GM23338 (cell line): ENCODE data around the gene MYO16. TPM values are rescaled to one million over a fixed set of nuclear protein-coding genes. Genes with fewer than 3 reads are reported as not detected.

Experiments
- ATAC-seq: fragments of 200-7000 bp; cut with Tn5 transposase; 3 replicates; pipeline ENCODE4 v1.9.1; 2020
- DNase-seq: peaks from one replicate; pipeline ENCODE4 v3.0.0-alpha.2; 2015; ENCODE audit warnings: low spot score
- H2AFZ ChIP-seq: fragments of 200-600 bp; sonication (generic); 2 replicates; pipeline ENCODE4 v1.8.0; 2016; ENCODE audit warnings: antibody characterized with exemption, mild to moderate bottlenecking, moderate library complexity
- H3F3A ChIP-seq: fragments of 200-600 bp; sonication (generic); replicated peaks from 2 replicates; pipeline ENCODE4 v1.8.0; 2017; ENCODE audit warnings: antibody characterized with exemption, mixed run types, low read depth
- H3K27ac ChIP-seq: fragments of 200-600 bp; sonication (generic); 2 replicates; pipeline ENCODE4 v1.6.1; 2016; ENCODE audit warnings: low read depth
- H3K27me3 ChIP-seq: fragments of 200-600 bp; sonication (generic); 2 replicates; pipeline ENCODE4 v1.8.0; 2016; ENCODE audit warnings: mild to moderate bottlenecking, mixed run types, moderate library complexity; ENCODE audit not compliant: insufficient read depth
- H3K36me3 ChIP-seq: fragments of 200-600 bp; sonication (generic); 2 replicates; pipeline ENCODE4 v1.8.0; 2016; ENCODE audit warnings: mild to moderate bottlenecking; ENCODE audit not compliant: insufficient read depth
- H3K4me1 ChIP-seq: fragments of 200-600 bp; sonication (generic); 2 replicates; pipeline ENCODE4 v1.8.0; 2016; ENCODE audit warnings: mild to moderate bottlenecking, moderate library complexity; ENCODE audit not compliant: insufficient read depth
- H3K4me2 ChIP-seq: fragments of 200-600 bp; sonication (generic); 2 replicates; pipeline ENCODE4 v1.7.1; 2017; ENCODE audit warnings: mixed run types
- H3K4me3 ChIP-seq: fragments of 200-600 bp; sonication (generic); 2 replicates; pipeline ENCODE4 v1.6.1; 2016; ENCODE audit warnings: mixed run types
- H3K79me2 ChIP-seq: fragments of 200-600 bp; sonication (generic); replicated peaks from 2 replicates; pipeline ENCODE4 v1.8.0; 2017; ENCODE audit warnings: mild to moderate bottlenecking; ENCODE audit not compliant: insufficient read depth
- H3K9me2 ChIP-seq: fragments of 200-600 bp; sonication (generic); 2 replicates; pipeline ENCODE4 v1.8.0; 2017; ENCODE audit not compliant: insufficient read depth
- H4K20me1 ChIP-seq: fragments of 200-600 bp; sonication (generic); replicated peaks from 2 replicates; pipeline ENCODE4 v1.8.0; 2017; ENCODE audit warnings: mild to moderate bottlenecking; ENCODE audit not compliant: insufficient read depth
- H3K27ac Mint-ChIP-seq: 2 replicates; pipeline ENCODE4 v1.8.0; 2020; ENCODE audit warnings: inconsistent platforms, mild to moderate bottlenecking, moderate library complexity, mixed read lengths
- H3K27me3 Mint-ChIP-seq: 3 replicates; pipeline ENCODE4 v1.8.0; 2022; ENCODE audit warnings: low read depth, mild to moderate bottlenecking, moderate library complexity, mixed read lengths, inconsistent platforms; ENCODE audit not compliant: insufficient read depth, poor library complexity
- H3K36me3 Mint-ChIP-seq: 3 replicates; pipeline ENCODE4 v1.8.0; 2021; ENCODE audit warnings: low read depth, mild to moderate bottlenecking, inconsistent platforms, moderate library complexity, mixed read lengths
- H3K4me1 Mint-ChIP-seq: 3 replicates; pipeline ENCODE4 v1.8.0; 2020; ENCODE audit warnings: mild to moderate bottlenecking, inconsistent platforms, mixed read lengths
- H3K4me3 Mint-ChIP-seq: 3 replicates; pipeline ENCODE4 v1.8.0; 2021; ENCODE audit warnings: moderate library complexity, mild to moderate bottlenecking, inconsistent platforms, mixed read lengths
- H3K9me3 Mint-ChIP-seq: 3 replicates; pipeline ENCODE4 v1.8.0; 2020; ENCODE audit warnings: moderate library complexity, mild to moderate bottlenecking, inconsistent platforms, mixed read lengths
- CTCF ChIP-seq, 2 experiments: fragments of 200-600 bp in 1 of 2; sonication (generic) in 1 of 2; conservative IDR thresholded peaks; 2 replicates each; pipeline versions ENCODE4 v1.5.1 to v1.6.1; 2016 to 2017; ENCODE audit warnings: antibody characterized with exemption in 2 of 2, low read depth in 2 of 2, mild to moderate bottlenecking in 2 of 2, moderate library complexity in 1 of 2
- ETS1 ChIP-seq: IDR thresholded peaks from 2 replicates; pipeline ENCODE4 v1.6.1; 2016; ENCODE audit warnings: antibody characterized with exemption
- EZH2 ChIP-seq: fragments of 200-600 bp; sonication (generic); IDR thresholded peaks from one replicate; pipeline ENCODE4 v1.8.0; 2017; ENCODE audit warnings: antibody characterized with exemption, mild to moderate bottlenecking, low read depth; ENCODE audit not compliant: unreplicated experiment
- EZH2phosphoT487 ChIP-seq: fragments of 200-600 bp; sonication (generic); IDR thresholded peaks from one replicate; pipeline ENCODE4 v1.8.1; 2018; ENCODE audit warnings: antibody characterized with exemption; ENCODE audit not compliant: unreplicated experiment
- JUNB ChIP-seq: IDR thresholded peaks from one replicate; pipeline ENCODE4 v1.6.1; 2016; ENCODE audit warnings: antibody characterized with exemption; ENCODE audit not compliant: unreplicated experiment
- NANOG ChIP-seq: IDR thresholded peaks from 2 replicates; pipeline ENCODE4 v1.6.1; 2016; ENCODE audit warnings: antibody characterized with exemption, borderline replicate concordance
- POLR2AphosphoS5 ChIP-seq: IDR thresholded peaks from 2 replicates; pipeline ENCODE4 v1.6.1; 2016; ENCODE audit warnings: antibody characterized with exemption, low read depth
- REST ChIP-seq: IDR thresholded peaks from one replicate; pipeline ENCODE4 v1.6.1; 2018; ENCODE audit warnings: antibody characterized with exemption; ENCODE audit not compliant: unreplicated experiment
- STAT1 ChIP-seq: IDR thresholded peaks from one replicate; pipeline ENCODE4 v1.6.1; 2016; ENCODE audit warnings: antibody characterized with exemption; ENCODE audit not compliant: unreplicated experiment
- ZNF114 ChIP-seq: fragments of 250-450 bp; sonication (Bioruptor Pico); IDR thresholded peaks from 2 replicates; pipeline ENCODE4 v1.5.0; 2020; ENCODE audit warnings: mild to moderate bottlenecking, moderate library complexity
- ZNF331 ChIP-seq: fragments of 250-450 bp; sonication (Bioruptor Pico); IDR thresholded peaks from 2 replicates; pipeline ENCODE4 v1.5.0; 2020; ENCODE audit warnings: low read depth, mild to moderate bottlenecking, moderate library complexity
- polyA plus RNA-seq: library from polyadenylated mRNA; unstranded; fragments of >200 nt; fragmentation: Nextera tagmentation; extraction: Ambion mirVana; gene quantifications from 2 replicates; pipeline ENCODE4 v1.2.1, GENCODE V29; 2016
- total RNA-seq: library from RNA; depleted of rRNA; stranded (reverse); fragments of >200 nt; shearing (Covaris generic); gene quantifications from 2 replicates; pipeline ENCODE4 v1.2.3, GENCODE V29; 2014

The MYO16 gene
- total and polyA plus RNA-seq, 2 experiments from 2014 or later = 0.10 to 0.13 TPM

- Histone ChIP-seq H3K79me2 (no peaks in the 10 kb centered on the region), H3K4me2 (no peak overlapping the region), H3K36me3 (no peaks in the 10 kb centered on the region), H3K4me3 (no peak overlapping the region), H3K27me3 (no peaks in the 10 kb centered on the region), H3K27ac (no peak overlapping the region), H3F3A (no peaks in the 10 kb centered on the region), H3K9me2 (no peaks in the 10 kb centered on the region; the same call in 1 of the 2 replicates), H3K4me1 (no peaks in the 10 kb centered on the region), H2AFZ (no peak overlapping the region), H4K20me1 (no peaks in the 10 kb centered on the region)
- Mint-ChIP-seq H3K36me3 (peaks cover 4% of the 10 kb centered on the region; the same call in 2 of the 3 replicates), H3K27ac (no peak overlapping the region), H3K4me1 (no peaks in the 10 kb centered on the region), H3K4me3 (no peak overlapping the region), H3K9me3 (peaks cover 14% of the 10 kb centered on the region; the same call in 2 of the 3 replicates), H3K27me3 (peaks cover 6% of the 10 kb centered on the region)
- TF ChIP-seq JUNB = no peak
- TF ChIP-seq ZNF114 (CRISPR knock-in tag) = no peak
- no peak for TF ChIP-seq STAT1
- no peak for TF ChIP-seq NANOG
- TF ChIP-seq CTCF (conservative IDR thresholded peaks at IDR 0.05; ENCODE audit: low read depth in 2 of 2) = no peak
- no peak for ATAC-seq
- DNase-seq = no peak
These were observed 615.2 kb downstream of the MYO16 start for GRCh38 chr13:109244566-109244965.

GRCh38 chr13:109246001-109246400 is 616.6 kb downstream of the MYO16 start:
- no peaks in the 10 kb centered on the region for H3K4me1 ChIP-seq
- H3F3A ChIP-seq = no peaks in the 10 kb centered on the region
- no peak overlapping the region for H3K27ac ChIP-seq
- H2AFZ ChIP-seq = no peak overlapping the region
- H3K9me3 Mint-ChIP-seq = peaks cover 14% of the 10 kb centered on the region; the same call in 2 of the 3 replicates
- peaks cover 7% of the 10 kb centered on the region; the same call in 1 of the 2 replicates for H3K9me2 ChIP-seq
- no peaks in the 10 kb centered on the region for H3K27me3 ChIP-seq
- peaks cover 4% of the 10 kb centered on the region; the same call in 2 of the 3 replicates for H3K36me3 Mint-ChIP-seq
- H3K4me1 Mint-ChIP-seq = no peaks in the 10 kb centered on the region
- H4K20me1 ChIP-seq = no peaks in the 10 kb centered on the region
- no peak overlapping the region for H3K4me3 ChIP-seq
- H3K4me3 Mint-ChIP-seq = no peak overlapping the region
- H3K27me3 Mint-ChIP-seq = peaks cover 6% of the 10 kb centered on the region
- no peaks in the 10 kb centered on the region for H3K79me2 ChIP-seq
- no peak overlapping the region for H3K4me2 ChIP-seq
- H3K27ac Mint-ChIP-seq = no peak overlapping the region
- H3K36me3 ChIP-seq = no peaks in the 10 kb centered on the region
- ATAC-seq (no peak), DNase-seq (no peak)
- TF ChIP-seq STAT1 = no peak
- TF ChIP-seq ZNF331 (CRISPR knock-in tag) = no peak
- no peak for TF ChIP-seq POLR2AphosphoS5
- TF ChIP-seq JUNB = no peak
- TF ChIP-seq REST = no peak
- no peak for TF ChIP-seq EZH2phosphoT487
- TF ChIP-seq EZH2 = no peak
- TF ChIP-seq ETS1 = no peak
